OCI-LY1 (cell line): ENCODE results near the gene PDLIM4.

Source experiments
- H2AFZ ChIP-seq: fragments of 200-600 bp; sonication (generic), shearing (Covaris generic); 2 replicates; pipeline ENCODE4 v1.6.0; 2014; ENCODE audit warnings: antibody characterized with exemption, mild to moderate bottlenecking, low read length
- H3F3A ChIP-seq: fragments of 200-600 bp; sonication (generic), shearing (Covaris generic); 2 replicates; pipeline ENCODE4 v1.6.0; 2014; ENCODE audit warnings: mild to moderate bottlenecking, antibody characterized with exemption, low read length, moderate library complexity; ENCODE audit not compliant: insufficient read depth
- H3K27ac ChIP-seq: fragments of 200-600 bp; sonication (generic); 2 replicates; pipeline ENCODE4 v1.5.1; 2014; ENCODE audit warnings: low read length, mixed run types, mild to moderate bottlenecking, low read depth; ENCODE audit not compliant: poor library complexity, severe bottlenecking
- H3K27me3 ChIP-seq: fragments of 200-600 bp; sonication (generic); 2 replicates; pipeline ENCODE4 v1.6.0; 2014; ENCODE audit warnings: antibody characterized with exemption, mild to moderate bottlenecking, low read length, moderate library complexity; ENCODE audit not compliant: insufficient read depth
- H3K36me3 ChIP-seq: fragments of 200-600 bp; sonication (generic); 2 replicates; pipeline ENCODE4 v1.6.1; 2014; ENCODE audit warnings: mild to moderate bottlenecking, antibody characterized with exemption, low read length, moderate library complexity, mixed read lengths; ENCODE audit not compliant: insufficient read depth
- H3K4me1 ChIP-seq: fragments of 200-600 bp; sonication (generic); 2 replicates; pipeline ENCODE4 v1.5.1; 2014; ENCODE audit warnings: mild to moderate bottlenecking, low read length, moderate library complexity; ENCODE audit not compliant: insufficient read depth, severe bottlenecking
- H3K4me2 ChIP-seq: fragments of 200-600 bp; sonication (generic), shearing (Covaris generic); 2 replicates; pipeline ENCODE4 v1.6.1; 2014; ENCODE audit warnings: low read length
- H3K4me3 ChIP-seq: fragments of 200-600 bp; sonication (generic); 2 replicates; pipeline ENCODE4 v1.5.1; 2014; ENCODE audit warnings: low read length, low read depth, mild to moderate bottlenecking, mixed read lengths; ENCODE audit not compliant: poor library complexity, severe bottlenecking
- H3K79me2 ChIP-seq: fragments of 200-600 bp; shearing (Covaris generic); 2 replicates; pipeline ENCODE4 v1.6.1; 2016; ENCODE audit warnings: mixed run types, low read length, mixed read lengths; ENCODE audit not compliant: insufficient read depth
- H3K9ac ChIP-seq: fragments of 200-600 bp; sonication (generic), shearing (Covaris generic); 2 replicates; pipeline ENCODE4 v1.6.1; 2014; ENCODE audit warnings: mild to moderate bottlenecking, low read length, mixed read lengths
- H3K9me2 ChIP-seq: fragments of 200-600 bp; sonication (generic), shearing (Covaris generic); 2 replicates; pipeline ENCODE4 v1.6.1; 2014; ENCODE audit warnings: low read depth, mild to moderate bottlenecking, low read length, mixed read lengths
- H3K9me3 ChIP-seq: fragments of 200-600 bp; shearing (Covaris generic); 2 replicates; pipeline ENCODE4 v1.6.1; 2014; ENCODE audit warnings: low read length, mixed read lengths
- H4K20me1 ChIP-seq: fragments of 200-600 bp; sonication (generic), shearing (Covaris generic); 2 replicates; pipeline ENCODE4 v1.6.0; 2016; ENCODE audit warnings: mild to moderate bottlenecking, low read length; ENCODE audit not compliant: insufficient read depth
- EZH2 ChIP-seq: fragments of 200-600 bp; sonication (generic), shearing (Covaris generic); IDR thresholded peaks from 2 replicates; pipeline ENCODE4 v1.8.0; 2017; ENCODE audit warnings: borderline replicate concordance, mixed run types, mild to moderate bottlenecking, antibody characterized with exemption, low read length, moderate library complexity, mixed read lengths
- TF ChIP-seq, protein P1 (sequence below): fragments of 200-600 bp; sonication (generic), shearing (Covaris generic); IDR thresholded peaks from 2 replicates; pipeline ENCODE4 v1.5.1; 2017; ENCODE audit warnings: mild to moderate bottlenecking, antibody characterized with exemption, low read length, moderate library complexity, mixed read lengths

Gene PDLIM4

DNA sequence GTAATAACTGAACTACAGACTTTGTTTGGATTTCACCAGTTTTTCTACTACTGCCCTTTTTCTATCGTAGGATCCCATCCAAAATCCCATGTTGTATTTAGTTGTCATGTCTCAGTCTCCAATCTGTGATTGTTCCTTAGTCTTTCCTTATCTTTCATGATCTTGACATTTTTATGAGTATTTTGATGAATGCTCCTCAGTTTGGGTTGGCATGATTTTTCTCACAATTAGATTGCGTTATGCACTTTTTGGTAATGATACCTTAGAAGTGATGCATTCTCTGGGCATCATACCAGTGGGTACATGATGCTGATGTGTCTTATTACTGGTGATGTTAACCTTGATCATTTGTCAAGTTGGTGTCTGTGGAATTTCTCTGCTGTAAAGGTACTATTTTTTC, 42.4 kb downstream of the PDLIM4 start:
- H3K9me2 ChIP-seq, result no peaks in the 10 kb centered on the region
- no peaks in the 10 kb centered on the region for H3K27me3 ChIP-seq
- no peak overlapping the region for H3K4me3 ChIP-seq
- H3K9ac ChIP-seq, result no peak overlapping the region
- H2AFZ ChIP-seq, result no peak overlapping the region
- H3F3A ChIP-seq, result no peaks in the 10 kb centered on the region
- H3K27ac ChIP-seq, result no peak overlapping the region
- no peaks in the 10 kb centered on the region for H3K79me2 ChIP-seq
- no peaks in the 10 kb centered on the region for H4K20me1 ChIP-seq
- H3K36me3 ChIP-seq, result no peaks in the 10 kb centered on the region
- H3K9me3 ChIP-seq, result no peaks in the 10 kb centered on the region
- H3K4me1 ChIP-seq, result no peaks in the 10 kb centered on the region
- TF ChIP-seq, protein P1, sequence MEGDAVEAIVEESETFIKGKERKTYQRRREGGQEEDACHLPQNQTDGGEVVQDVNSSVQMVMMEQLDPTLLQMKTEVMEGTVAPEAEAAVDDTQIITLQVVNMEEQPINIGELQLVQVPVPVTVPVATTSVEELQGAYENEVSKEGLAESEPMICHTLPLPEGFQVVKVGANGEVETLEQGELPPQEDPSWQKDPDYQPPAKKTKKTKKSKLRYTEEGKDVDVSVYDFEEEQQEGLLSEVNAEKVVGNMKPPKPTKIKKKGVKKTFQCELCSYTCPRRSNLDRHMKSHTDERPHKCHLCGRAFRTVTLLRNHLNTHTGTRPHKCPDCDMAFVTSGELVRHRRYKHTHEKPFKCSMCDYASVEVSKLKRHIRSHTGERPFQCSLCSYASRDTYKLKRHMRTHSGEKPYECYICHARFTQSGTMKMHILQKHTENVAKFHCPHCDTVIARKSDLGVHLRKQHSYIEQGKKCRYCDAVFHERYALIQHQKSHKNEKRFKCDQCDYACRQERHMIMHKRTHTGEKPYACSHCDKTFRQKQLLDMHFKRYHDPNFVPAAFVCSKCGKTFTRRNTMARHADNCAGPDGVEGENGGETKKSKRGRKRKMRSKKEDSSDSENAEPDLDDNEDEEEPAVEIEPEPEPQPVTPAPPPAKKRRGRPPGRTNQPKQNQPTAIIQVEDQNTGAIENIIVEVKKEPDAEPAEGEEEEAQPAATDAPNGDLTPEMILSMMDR, result no peak
- no peak for TF ChIP-seq EZH2
- no peak overlapping the region for H3K4me2 ChIP-seq

GRCh38 chr5:132300577-132301343, 43.3 kb downstream of the PDLIM4 start:
- Histone ChIP-seq H3K79me2 (no peaks in the 10 kb centered on the region), H3K9ac (no peak overlapping the region), H3K36me3 (no peaks in the 10 kb centered on the region), H3K9me3 (no peaks in the 10 kb centered on the region), H3K4me3 (no peak overlapping the region), H3F3A (no peaks in the 10 kb centered on the region), H3K9me2 (no peaks in the 10 kb centered on the region), H3K4me2 (no peak overlapping the region), H4K20me1 (no peaks in the 10 kb centered on the region), H3K27ac (no peak overlapping the region), H3K4me1 (no peaks in the 10 kb centered on the region), H2AFZ (no peak overlapping the region), H3K27me3 (no peaks in the 10 kb centered on the region)
- TF ChIP-seq, protein P1, result no peak
- no peak for TF ChIP-seq EZH2

DNA sequence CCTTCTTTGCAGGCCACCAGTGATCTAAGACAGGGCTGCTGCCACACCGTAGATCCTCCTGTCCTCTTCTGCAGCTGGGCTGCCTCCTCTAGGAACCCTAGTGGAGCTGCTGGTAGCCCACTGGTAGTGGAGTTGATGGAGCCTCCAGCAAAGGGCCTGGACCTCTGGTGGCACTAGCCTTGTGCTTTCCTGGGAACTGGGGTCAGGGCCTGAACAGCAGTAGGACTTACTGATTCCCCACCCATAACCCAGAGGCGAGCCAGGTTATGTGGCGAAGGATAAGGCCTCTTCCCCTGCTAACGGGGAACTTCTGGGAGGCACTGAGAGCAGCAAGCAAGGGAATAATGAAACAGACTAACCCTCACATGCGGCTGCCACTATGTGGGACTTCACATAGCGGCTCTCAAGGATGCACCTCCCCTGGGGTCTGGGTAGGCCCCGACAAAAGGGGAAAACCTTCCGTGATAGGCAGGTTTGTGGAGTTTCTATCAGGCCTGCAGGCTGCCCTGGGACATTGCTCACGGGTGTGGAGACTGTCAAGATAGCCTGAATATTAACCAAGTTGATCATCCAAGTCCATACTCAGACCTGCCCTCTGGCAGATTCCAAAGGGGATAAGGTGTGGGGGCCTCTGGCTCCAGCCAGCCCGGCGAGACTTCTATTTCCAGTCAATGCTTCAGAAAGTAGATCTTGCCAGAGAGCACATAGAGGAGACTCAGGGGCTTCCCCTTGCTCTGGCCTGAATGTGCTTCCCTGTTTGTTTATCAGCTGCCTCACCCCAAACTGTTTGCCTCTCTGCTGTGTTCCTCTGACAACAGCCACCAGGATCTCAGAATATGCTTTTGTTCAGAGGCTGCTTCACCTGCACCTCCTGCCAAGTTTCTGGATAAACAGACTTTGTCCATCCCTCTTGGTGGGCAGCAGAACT, 44.1 kb downstream of the PDLIM4 start:
- no peak overlapping the region for H3K4me3 ChIP-seq
- no peaks in the 10 kb centered on the region for H4K20me1 ChIP-seq
- H3K27ac ChIP-seq, result no peak overlapping the region
- H3K79me2 ChIP-seq, result no peaks in the 10 kb centered on the region
- H3K4me2 ChIP-seq, result no peak overlapping the region
- no peaks in the 10 kb centered on the region for H3K36me3 ChIP-seq
- H2AFZ ChIP-seq, result no peak overlapping the region
- no peaks in the 10 kb centered on the region for H3K9me3 ChIP-seq
- H3F3A ChIP-seq, result no peaks in the 10 kb centered on the region
- no peak overlapping the region for H3K9ac ChIP-seq
- no peaks in the 10 kb centered on the region for H3K9me2 ChIP-seq
- H3K4me1 ChIP-seq, result no peaks in the 10 kb centered on the region
- TF ChIP-seq, protein P1, result no peak
- no peak for TF ChIP-seq EZH2
- no peaks in the 10 kb centered on the region for H3K27me3 ChIP-seq
